GM19324 (cell line): ENCODE measurements around the gene ARPIN.

ENCODE experiments used
- ATAC-seq: cut with Tn5 transposase; IDR thresholded peaks from one replicate; pipeline ENCODE4 v1.9.1; 2021; ENCODE audit warnings: mild to moderate bottlenecking, moderate library complexity; ENCODE audit not compliant: unreplicated experiment, low FRiP score

ARPIN gene

GRCh38 chr15:89847101-89847500, 65.7 kb downstream of the ARPIN start:
- no peak for ATAC-seq

- ATAC-seq = no peak
Observed at GRCh38 chr15:89845305-89845893, 67.4 kb downstream of the ARPIN start.
